HUES64 (cell line): Measurements from ENCODE around the gene TGFB2.

Source experiments
- H3K27ac ChIP-seq: 2 replicates; pipeline ENCODE4 v1.7.0; 2013; ENCODE audit warnings: low read depth, low read length, inconsistent platforms
- H3K27me3 ChIP-seq: 2 replicates; pipeline ENCODE4 v1.6.1; 2013; ENCODE audit warnings: mild to moderate bottlenecking, low read length; ENCODE audit not compliant: insufficient read depth
- H3K36me3 ChIP-seq: 2 replicates; pipeline ENCODE4 v1.6.1; 2013; ENCODE audit warnings: mild to moderate bottlenecking, low read length; ENCODE audit not compliant: insufficient read depth
- H3K4me1 ChIP-seq: 2 replicates; pipeline ENCODE4 v1.6.1; 2013; ENCODE audit warnings: mild to moderate bottlenecking, low read length, moderate library complexity; ENCODE audit not compliant: insufficient read depth
- H3K4me3 ChIP-seq: 2 replicates; pipeline ENCODE4 v1.5.1; 2013; ENCODE audit warnings: mild to moderate bottlenecking, low read length, moderate library complexity
- H3K9ac ChIP-seq: 2 replicates; pipeline ENCODE4 v1.6.1; 2013; ENCODE audit warnings: mild to moderate bottlenecking, low read depth, low read length
- H3K9me3 ChIP-seq: 2 replicates; pipeline ENCODE4 v1.6.1; 2013; ENCODE audit warnings: low read depth, low read length; ENCODE audit not compliant: insufficient read depth
- WGBS: fragments of 150-250, 120-280 bp; methylation state at CpG from one replicate; pipeline ENCODE4 v1.1.7; 2013; ENCODE audit warnings: missing lambda C conversion rate; 5-methylcytosine and 5-hydroxymethylcytosine counted together

Gene TGFB2

DNA sequence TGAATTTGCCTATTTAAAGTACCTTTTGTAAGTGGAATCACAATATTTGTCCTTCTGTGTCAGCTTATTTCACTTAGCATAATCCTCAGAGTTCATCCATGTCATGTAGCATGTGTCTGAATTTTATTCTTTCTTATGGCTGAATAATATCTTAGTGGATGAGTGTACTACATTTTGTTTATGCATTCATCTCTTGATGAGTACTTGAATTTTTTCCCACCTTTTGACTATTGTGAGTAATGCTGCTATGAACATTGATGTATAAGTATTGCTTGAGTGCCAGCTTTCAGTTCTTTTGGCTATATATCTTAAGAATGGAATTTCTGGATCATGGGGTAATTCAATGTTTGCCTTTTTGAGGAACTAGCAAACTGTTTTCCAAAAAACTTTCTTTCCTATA, 84.2 kb downstream of the TGFB2 start:
- no peak overlapping the region for H3K4me3 ChIP-seq
- no peaks in the 10 kb centered on the region for H3K36me3 ChIP-seq
- no peaks in the 10 kb centered on the region for H3K27me3 ChIP-seq
- H3K9me3 ChIP-seq, result no peaks in the 10 kb centered on the region
- no peak overlapping the region for H3K27ac ChIP-seq
- H3K9ac ChIP-seq, result no peak overlapping the region
- H3K4me1 ChIP-seq, result no peaks in the 10 kb centered on the region

DNA sequence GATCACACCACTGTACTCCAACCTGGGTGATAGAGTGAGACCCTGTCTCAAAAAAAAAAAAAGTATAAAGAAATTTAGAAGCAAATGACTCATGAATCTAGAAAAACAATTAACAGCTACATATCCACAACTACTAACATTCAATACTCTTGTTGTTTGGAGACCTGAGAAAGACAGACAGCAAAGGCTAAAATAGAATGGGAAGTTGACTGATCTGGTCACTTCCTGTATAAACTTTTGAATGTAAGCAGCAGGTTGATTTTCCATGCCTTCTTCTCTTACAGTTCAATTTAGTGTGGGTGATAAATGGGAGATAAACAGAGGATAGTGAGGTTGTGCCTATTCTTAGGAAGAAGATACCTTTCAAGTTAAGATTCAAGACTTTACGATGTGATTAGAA, 85.2 kb downstream of the TGFB2 start:
- 82% methylated on average over 1 of the region's 1 CpG for WGBS
- Histone ChIP-seq H3K9ac (no peak overlapping the region), H3K27ac (no peak overlapping the region), H3K4me1 (no peaks in the 10 kb centered on the region), H3K4me3 (no peak overlapping the region), H3K36me3 (no peaks in the 10 kb centered on the region), H3K27me3 (no peaks in the 10 kb centered on the region), H3K9me3 (no peaks in the 10 kb centered on the region)

DNA sequence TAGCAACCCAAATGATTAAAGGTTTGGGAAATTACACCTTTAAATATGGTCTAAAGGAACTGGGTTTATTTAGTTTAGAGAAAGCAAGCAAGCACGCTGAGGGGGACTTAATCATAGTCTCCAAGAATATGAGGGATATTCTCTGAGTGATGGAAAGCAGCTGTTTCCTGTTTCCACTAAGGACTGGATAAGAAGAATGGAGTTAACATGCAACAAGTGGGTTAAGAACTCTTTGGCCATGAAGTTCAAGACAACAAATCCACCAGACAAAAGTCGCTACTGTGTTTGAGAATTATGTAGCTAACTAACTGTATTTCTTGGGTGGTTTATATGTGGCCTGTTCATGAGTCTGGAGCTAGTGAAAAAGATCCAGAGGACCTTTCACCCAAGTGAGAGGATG, 85.7 kb downstream of the TGFB2 start:
- H3K4me1 ChIP-seq, result no peaks in the 10 kb centered on the region
- no peaks in the 10 kb centered on the region for H3K36me3 ChIP-seq
- no peaks in the 10 kb centered on the region for H3K9me3 ChIP-seq
- H3K27me3 ChIP-seq, result no peaks in the 10 kb centered on the region
- no peak overlapping the region for H3K4me3 ChIP-seq
- WGBS, result 90% methylated on average over 2 of the region's 2 CpGs
- no peak overlapping the region for H3K27ac ChIP-seq
- no peak overlapping the region for H3K9ac ChIP-seq

DNA sequence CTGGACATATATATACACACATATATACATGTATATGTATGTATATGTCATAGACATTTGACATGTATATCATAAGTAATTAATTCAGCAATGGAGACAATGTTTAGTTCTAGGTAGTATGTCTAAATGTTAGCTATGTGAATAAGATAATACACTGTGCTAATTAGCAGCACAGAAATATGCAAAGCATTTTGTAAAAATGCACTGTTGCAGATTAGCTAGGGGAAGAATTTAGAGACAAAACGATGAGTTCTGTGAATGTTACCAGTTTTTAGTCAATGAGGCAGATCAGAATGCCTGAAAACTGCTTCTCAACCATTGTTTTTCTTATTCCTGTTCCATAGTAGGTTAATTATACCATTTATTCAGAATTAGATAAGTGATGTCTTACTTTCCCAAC, 86.3 kb downstream of the TGFB2 start:
- Histone ChIP-seq H3K36me3 (no peaks in the 10 kb centered on the region), H3K27ac (no peak overlapping the region), H3K9ac (no peak overlapping the region), H3K27me3 (no peaks in the 10 kb centered on the region), H3K4me3 (no peak overlapping the region), H3K9me3 (no peaks in the 10 kb centered on the region), H3K4me1 (no peaks in the 10 kb centered on the region)
- 86% methylated on average over 1 of the region's 1 CpG for WGBS

DNA sequence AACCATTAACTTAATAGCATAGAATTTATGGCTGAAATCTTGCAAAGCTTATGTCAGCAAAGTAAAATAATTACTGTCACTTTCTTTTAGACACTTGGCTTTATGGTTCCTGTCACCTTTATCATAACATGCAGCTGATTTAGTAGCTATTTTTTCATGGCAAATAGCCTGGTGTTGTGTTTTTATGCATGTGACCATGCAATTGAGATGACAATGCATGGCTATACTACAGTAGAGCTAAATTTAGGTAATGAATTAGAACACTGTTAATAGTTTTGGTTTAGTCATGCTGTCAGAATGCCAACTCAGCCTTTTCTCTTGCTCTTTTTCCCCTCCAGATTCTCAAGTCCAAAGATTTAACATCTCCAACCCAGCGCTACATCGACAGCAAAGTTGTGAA, 88.6 kb downstream of the TGFB2 start:
- Histone ChIP-seq H3K9ac (no peak overlapping the region), H3K27ac (no peak overlapping the region), H3K9me3 (no peaks in the 10 kb centered on the region), H3K4me3 (no peak overlapping the region), H3K36me3 (no peaks in the 10 kb centered on the region), H3K27me3 (no peaks in the 10 kb centered on the region), H3K4me1 (no peaks in the 10 kb centered on the region)
- WGBS, result 97% methylated on average over 2 of the region's 2 CpGs

DNA sequence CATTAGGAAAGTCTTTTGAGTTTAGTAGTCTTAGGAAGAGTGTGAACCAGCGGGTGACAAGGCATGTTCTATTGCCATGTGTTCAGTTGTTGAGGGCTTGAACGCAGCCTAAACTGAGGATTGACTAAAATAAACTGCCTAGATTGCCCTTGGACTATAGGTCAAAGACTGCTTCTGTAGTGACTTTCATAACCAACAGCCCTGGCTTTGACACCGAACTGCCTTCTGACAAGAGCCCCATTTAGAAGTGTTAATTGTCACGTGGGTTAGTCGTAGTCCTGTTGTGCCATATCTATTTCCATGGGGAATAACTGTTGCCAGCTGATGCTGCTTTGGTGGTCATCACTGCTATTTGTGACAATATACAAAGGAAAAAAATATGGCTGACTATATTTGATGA, 90.4 kb downstream of the TGFB2 start:
- Histone ChIP-seq H3K27me3 (no peaks in the 10 kb centered on the region), H3K36me3 (no peaks in the 10 kb centered on the region), H3K9me3 (no peaks in the 10 kb centered on the region), H3K27ac (no peak overlapping the region), H3K4me1 (peaks cover 4% of the 10 kb centered on the region; the same call in 1 of the 2 replicates), H3K4me3 (no peak overlapping the region), H3K9ac (no peak overlapping the region)
- WGBS, result 95% methylated on average over 5 of the region's 5 CpGs

DNA sequence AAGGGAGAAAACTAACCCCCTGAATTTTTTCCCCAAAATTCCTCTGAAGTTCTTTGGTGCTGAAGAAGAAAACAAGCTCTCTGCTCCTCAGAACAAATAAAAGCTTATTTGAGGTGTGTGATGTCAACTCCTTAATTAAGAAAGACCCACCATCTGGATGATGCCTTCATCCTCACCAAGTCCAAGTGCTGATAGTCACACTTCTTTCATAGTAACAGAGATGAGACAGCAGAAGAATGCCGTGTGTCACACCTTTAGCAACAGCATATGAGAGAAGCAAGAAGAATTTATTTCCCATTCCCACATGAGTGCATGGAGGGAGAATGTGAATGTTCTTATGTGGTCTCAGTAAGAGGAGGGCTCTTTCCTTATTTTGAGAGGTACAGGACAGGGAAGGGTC, 91.2 kb downstream of the TGFB2 start:
- H3K9ac ChIP-seq, result no peak overlapping the region
- H3K9me3 ChIP-seq, result no peaks in the 10 kb centered on the region
- no peaks in the 10 kb centered on the region for H3K36me3 ChIP-seq
- peaks cover 4% of the 10 kb centered on the region; the same call in 1 of the 2 replicates for H3K4me1 ChIP-seq
- no peaks in the 10 kb centered on the region for H3K27me3 ChIP-seq
- H3K27ac ChIP-seq, result no peak overlapping the region
- H3K4me3 ChIP-seq, result no peak overlapping the region
- no CpG with 5 or more reads among the region's 1 CpG for WGBS

DNA sequence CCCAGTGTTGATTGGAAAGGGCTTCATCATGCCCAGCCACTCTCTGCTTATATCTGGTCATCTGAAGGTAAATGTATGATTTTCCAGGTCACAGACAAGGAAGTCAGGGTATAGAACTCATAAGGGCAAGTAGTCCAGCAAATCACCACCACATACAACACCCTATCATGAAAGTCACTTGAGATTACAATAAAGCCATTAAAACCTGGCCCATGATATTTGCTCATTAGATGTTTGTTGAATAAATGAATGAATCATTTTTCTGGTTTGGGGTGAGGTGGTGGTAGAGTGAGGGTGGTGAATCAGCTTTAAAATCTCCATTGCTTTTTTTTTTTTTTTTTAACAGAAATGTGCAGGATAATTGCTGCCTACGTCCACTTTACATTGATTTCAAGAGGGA, 91.9 kb downstream of the TGFB2 start:
- Histone ChIP-seq H3K9me3 (no peaks in the 10 kb centered on the region), H3K4me1 (peaks cover 4% of the 10 kb centered on the region; the same call in 1 of the 2 replicates), H3K27me3 (no peaks in the 10 kb centered on the region), H3K36me3 (no peaks in the 10 kb centered on the region), H3K4me3 (no peak overlapping the region), H3K9ac (no peak overlapping the region), H3K27ac (no peak overlapping the region)
- WGBS, result 100% methylated on average over 1 of the region's 1 CpG

DNA sequence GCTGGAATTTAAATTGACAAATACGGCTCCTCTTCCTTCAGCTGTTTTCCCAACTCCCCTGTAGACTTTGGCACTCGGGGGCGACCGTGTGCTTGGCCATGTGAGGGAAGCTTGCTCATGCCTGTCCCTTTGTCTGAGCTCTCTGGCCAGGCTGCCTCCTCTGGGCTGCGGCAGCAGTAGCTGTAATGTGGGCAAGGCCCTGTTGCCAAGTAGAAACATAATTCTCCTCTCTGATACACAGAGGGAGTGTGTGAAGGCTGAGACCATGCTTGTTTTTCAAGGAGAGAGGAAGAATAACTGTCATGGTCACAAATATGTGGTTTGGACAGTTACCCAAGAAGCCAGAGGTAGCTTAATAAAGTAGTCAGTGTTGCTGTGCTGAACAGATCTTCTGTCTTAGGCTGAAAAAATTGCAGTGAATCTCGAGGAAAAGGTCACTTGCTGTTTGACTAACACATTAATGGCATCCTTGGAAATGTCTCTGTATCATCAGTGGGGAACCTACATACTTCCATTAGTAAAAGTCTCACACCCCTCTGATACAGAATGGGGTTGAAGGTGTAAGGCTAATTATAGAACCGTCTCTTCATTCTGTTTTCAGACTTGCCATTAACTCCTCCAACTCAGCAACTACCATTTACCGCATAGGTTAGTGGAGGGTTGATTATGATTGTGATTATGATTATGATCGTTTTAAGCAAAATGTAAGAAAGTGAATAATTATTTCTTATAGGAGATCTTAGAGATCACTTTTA, 94.6 kb downstream of the TGFB2 start:
- no peak overlapping the region for H3K27ac ChIP-seq
- no peak overlapping the region for H3K9ac ChIP-seq
- H3K4me1 ChIP-seq, result peaks cover 4% of the 10 kb centered on the region; the same call in 1 of the 2 replicates
- H3K4me3 ChIP-seq, result no peak overlapping the region
- no peaks in the 10 kb centered on the region for H3K36me3 ChIP-seq
- no peaks in the 10 kb centered on the region for H3K27me3 ChIP-seq
- H3K9me3 ChIP-seq, result no peaks in the 10 kb centered on the region
- 81% methylated on average over 5 of the region's 9 CpGs for WGBS

DNA sequence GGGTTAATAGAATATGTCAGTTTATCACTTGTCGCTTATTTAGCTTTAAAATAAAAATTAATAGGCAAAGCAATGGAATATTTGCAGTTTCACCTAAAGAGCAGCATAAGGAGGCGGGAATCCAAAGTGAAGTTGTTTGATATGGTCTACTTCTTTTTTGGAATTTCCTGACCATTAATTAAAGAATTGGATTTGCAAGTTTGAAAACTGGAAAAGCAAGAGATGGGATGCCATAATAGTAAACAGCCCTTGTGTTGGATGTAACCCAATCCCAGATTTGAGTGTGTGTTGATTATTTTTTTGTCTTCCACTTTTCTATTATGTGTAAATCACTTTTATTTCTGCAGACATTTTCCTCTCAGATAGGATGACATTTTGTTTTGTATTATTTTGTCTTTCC, 98.1 kb downstream of the TGFB2 start:
- Histone ChIP-seq H3K4me3 (no peak overlapping the region), H3K9ac (no peak overlapping the region), H3K27me3 (no peaks in the 10 kb centered on the region), H3K4me1 (peaks cover 4% of the 10 kb centered on the region; the same call in 1 of the 2 replicates), H3K27ac (no peak overlapping the region), H3K36me3 (no peaks in the 10 kb centered on the region), H3K9me3 (no peaks in the 10 kb centered on the region)
- 96% methylated on average over 2 of the region's 2 CpGs for WGBS

DNA sequence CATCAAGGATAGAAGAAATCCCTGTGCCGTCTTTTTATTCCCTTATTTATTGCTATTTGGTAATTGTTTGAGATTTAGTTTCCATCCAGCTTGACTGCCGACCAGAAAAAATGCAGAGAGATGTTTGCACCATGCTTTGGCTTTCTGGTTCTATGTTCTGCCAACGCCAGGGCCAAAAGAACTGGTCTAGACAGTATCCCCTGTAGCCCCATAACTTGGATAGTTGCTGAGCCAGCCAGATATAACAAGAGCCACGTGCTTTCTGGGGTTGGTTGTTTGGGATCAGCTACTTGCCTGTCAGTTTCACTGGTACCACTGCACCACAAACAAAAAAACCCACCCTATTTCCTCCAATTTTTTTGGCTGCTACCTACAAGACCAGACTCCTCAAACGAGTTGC, 99.0 kb downstream of the TGFB2 start:
- Histone ChIP-seq H3K27ac (no peak overlapping the region), H3K4me1 (peaks cover 4% of the 10 kb centered on the region; the same call in 1 of the 2 replicates), H3K27me3 (no peaks in the 10 kb centered on the region), H3K4me3 (no peak overlapping the region), H3K9ac (no peak overlapping the region), H3K36me3 (no peaks in the 10 kb centered on the region), H3K9me3 (no peaks in the 10 kb centered on the region)
- WGBS, result 86% methylated on average over 4 of the region's 5 CpGs

DNA sequence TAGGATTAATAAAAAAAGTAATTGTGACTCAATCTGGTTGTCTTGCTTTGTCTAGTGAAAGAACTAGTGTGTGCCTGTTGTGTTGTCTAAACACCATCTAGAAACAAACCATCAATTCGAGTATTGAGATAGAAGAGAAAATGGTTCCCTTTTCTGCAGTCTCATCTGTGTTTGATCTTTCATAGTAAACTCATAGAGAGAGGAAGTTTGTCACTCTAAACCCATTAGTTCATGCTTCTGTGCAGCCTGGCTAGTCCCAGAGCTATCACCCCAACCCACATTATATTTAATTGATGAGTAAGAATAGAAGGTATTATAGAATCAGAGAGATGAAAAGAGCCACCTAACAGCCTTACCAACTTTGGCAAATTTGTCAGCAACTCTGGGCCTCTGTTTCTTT, 99.5 kb downstream of the TGFB2 start:
- no CpG with 5 or more reads among the region's 1 CpG for WGBS
- H3K9me3 ChIP-seq, result no peaks in the 10 kb centered on the region
- H3K36me3 ChIP-seq, result no peaks in the 10 kb centered on the region
- H3K27me3 ChIP-seq, result no peaks in the 10 kb centered on the region
- no peak overlapping the region for H3K9ac ChIP-seq
- H3K27ac ChIP-seq, result no peak overlapping the region
- H3K4me3 ChIP-seq, result no peak overlapping the region
- peaks cover 2% of the 10 kb centered on the region; the same call in 1 of the 2 replicates for H3K4me1 ChIP-seq
